ENCODE results near the gene ANAPC16.
A peak's percentile ranks its signal among the peaks of the same experiment; 100 is the strongest.
"Not testable (repeated sequence)": the region's sequence is repeated elsewhere in the genome, so short reads cannot be mapped to it uniquely, and the experiment has no call there.

Gene ANAPC16

DNA sequence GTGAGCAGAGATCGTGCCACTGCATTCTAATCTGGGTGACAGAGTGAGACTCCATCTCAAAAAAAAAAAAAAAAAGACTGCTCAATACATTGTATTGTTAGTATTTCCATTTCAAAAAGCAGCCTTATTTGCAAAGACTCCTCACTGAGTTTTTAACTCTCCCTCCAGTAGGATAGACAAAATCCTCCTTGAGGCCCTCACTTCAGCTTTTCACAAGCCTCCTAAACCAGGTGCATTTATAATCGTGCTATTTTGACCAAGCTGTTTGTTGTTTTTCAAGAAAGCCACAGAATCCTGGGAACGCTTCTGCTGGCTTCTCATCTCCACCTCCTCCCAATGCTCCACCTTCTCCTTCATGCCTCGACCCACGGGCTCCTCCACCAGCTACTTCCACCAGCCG is 51.6 kb downstream of the ANAPC16 start:
- H3K4me3 ChIP-seq (ENCODE audit: low read depth, low read length): no peak overlapping the region
- TF ChIP-seq, protein P1, sequence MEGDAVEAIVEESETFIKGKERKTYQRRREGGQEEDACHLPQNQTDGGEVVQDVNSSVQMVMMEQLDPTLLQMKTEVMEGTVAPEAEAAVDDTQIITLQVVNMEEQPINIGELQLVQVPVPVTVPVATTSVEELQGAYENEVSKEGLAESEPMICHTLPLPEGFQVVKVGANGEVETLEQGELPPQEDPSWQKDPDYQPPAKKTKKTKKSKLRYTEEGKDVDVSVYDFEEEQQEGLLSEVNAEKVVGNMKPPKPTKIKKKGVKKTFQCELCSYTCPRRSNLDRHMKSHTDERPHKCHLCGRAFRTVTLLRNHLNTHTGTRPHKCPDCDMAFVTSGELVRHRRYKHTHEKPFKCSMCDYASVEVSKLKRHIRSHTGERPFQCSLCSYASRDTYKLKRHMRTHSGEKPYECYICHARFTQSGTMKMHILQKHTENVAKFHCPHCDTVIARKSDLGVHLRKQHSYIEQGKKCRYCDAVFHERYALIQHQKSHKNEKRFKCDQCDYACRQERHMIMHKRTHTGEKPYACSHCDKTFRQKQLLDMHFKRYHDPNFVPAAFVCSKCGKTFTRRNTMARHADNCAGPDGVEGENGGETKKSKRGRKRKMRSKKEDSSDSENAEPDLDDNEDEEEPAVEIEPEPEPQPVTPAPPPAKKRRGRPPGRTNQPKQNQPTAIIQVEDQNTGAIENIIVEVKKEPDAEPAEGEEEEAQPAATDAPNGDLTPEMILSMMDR (IDR thresholded peaks at IDR 0.05; ENCODE audit: low read depth, low read length): no peak

DNA sequence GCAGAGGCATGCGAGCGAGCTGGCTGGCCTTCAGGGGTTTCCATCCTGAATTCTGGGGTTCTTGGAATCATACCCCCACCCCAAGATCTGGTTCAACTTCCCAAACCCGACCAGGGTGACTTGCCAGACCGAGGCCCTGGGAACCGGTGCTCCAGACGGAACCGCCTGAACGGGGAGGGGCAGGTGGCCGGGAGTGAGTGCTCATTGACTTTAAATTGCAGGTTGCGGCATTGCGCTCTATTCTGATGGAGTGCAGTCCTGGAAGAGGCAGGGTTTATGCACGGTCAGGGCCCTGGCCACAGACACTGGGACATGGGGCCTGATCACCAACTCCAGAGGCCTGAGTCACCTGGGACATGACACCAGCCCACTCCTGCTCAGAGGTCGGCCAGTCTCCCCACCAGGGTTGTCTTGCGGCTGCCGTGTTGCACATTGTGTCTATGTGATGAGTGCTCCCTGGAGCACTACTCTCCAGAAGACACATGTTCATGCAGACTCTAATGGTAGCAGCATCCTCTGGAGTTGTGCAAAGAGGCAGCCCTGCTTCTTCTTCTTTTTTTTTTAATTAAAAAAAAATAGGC is 52.1 kb downstream of the ANAPC16 start:
- no peak overlapping the region for H3K4me3 ChIP-seq (ENCODE audit: low read depth, low read length)
- TF ChIP-seq, protein P1 (IDR thresholded peaks at IDR 0.05; ENCODE audit: low read depth, low read length): no peak

DNA sequence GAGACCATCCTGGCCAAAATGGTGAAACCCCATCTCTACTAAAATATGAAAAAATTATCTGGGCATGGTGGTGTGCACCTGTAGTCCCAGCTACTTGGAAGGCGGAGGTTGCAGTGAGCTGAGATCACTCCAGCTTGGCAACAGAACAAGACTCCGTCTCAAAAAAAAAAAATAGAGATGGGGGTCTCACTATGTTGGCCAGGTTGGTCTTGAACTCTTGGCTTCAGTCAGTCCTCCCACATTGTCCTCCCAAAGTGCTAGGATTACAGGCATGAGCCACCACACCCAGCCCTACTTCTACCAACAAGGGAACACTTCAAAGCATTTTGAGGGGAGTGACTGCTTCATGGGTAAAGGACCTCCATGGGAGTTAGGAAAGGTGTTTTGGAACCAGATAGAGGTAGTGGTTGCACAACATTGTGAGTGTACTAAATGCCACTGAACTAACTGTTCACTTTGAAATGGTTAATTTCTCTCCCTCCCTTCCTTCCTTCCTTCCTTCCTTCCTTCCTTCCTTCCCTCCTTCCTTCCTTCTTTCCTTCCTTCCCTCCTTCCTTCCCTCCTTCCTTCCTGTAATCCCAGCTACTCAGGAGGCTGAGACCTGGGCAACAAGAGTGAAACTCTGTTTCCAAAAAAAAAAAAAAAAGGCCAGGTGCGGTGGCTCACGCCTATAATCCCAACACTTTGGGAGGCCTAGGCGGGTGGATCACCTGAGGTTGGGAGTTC is 52.8 kb downstream of the ANAPC16 start:
- H3K4me3 ChIP-seq (ENCODE audit: low read depth, low read length): not testable (repeated sequence)

DNA sequence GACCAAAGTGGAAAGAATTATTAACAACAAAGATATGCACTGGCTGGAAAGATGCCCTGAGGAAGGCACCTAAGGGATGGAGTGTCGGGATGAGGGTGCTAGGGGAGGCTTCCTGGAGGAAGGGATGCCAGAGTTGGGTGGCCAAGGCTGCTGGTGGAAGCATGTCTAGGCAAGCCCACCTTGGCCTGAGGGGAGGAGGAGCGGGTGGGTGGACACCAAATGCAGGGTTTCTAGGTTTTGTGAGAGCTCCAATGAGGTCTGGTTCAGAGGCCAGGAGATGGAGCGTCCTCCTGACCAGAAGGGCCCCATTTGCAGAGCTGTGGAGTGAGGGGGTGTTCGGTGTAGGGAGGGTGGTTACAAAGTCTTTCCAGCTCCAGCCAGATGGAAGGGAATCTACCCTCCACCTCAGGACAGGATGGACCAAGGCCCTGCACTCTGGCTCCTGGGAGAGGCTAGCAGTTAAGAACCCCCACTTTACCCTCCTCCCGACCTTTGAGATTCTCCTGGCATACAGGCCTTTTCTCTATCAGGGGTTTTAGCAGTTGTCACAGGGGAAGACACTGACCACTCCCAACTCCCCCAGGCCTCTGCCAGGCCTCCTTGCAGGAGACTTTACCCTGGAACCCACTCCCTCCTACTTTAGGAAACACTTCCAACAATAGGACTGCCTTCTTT is 54.9 kb downstream of the ANAPC16 start:
- TF ChIP-seq, protein P1 (IDR thresholded peaks at IDR 0.05; ENCODE audit: low read depth, low read length): no peak
- H3K4me3 ChIP-seq (ENCODE audit: low read depth, low read length): no peak overlapping the region

DNA sequence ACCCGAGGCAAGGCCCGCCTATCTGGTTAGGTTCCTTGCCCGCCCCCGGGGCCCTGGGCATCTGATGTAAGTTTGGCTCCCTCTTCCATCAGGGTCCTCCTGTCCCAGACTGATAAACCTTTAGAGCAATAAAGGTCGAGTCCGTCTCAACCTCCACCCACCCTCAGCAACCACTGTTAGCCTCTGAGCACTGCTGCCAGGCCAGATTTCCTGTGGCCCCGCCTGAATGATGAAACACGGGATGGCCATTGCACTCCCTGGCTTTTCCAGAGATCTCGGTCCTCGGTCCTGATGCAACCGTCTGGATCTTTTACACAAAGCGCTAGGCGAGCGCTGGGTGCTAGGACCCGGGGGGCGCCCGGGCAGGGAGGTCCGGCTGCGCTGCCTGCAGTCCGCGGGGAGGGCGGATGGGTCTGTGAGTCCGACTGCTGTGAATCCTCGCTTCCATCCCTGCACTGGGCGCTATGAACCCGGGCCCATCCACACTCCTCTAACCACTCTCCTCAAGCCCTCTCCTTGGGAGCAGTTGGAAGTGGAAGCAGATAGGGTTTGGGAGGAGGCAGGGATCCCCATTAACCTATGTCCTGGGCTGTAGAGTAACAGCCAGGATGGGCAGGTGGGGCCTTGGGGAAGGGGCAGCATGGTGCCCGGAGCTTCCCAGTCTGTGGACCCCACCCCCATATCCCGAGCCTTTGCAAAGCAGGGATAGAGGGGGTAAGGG is 57.0 kb downstream of the ANAPC16 start:
- TF ChIP-seq, protein P1 (IDR thresholded peaks at IDR 0.05; ENCODE audit: low read depth, low read length): no peak
- peak overlapping the region; percentile 79 for H3K4me3 ChIP-seq (ENCODE audit: low read depth, low read length)

DNA sequence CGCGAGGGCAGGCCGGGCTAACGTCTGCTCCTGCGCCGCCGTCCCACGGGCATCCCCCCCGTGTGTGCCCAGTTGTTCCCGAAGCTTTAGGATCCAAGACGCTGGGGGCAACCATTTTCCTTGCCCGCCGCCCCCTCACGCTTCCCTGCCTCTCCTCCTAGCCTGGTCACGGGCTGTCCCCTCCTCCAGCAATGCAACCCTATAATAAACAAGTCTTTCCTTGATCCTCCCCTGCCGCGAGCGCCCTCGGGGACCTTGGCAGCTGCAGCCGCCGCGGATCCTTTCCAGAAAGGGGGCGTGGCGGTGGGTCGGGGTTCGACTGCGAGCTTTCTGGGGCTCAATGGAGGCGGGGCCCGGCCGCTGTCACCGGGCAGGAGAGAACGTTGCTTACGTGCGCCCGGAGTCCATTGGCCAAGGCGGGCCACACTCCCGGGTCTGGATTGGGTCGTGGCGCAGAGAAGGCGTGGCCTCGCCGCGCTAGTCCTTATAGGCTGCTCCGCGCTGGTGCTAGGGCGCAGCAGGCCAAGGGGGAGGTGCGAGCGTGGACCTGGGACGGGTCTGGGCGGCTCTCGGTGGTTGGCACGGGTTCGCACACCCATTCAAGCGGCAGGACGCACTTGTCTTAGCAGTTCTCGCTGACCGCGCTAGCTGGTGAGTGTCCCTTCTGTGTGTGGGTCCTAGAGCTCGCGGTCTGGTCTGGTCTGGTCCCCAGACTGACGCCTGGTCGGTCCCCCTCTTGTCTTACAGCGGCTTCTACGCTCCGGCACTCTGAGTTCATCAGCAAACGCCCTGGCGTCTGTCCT is 57.8 kb downstream of the ANAPC16 start, which contains the start of gene DDIT4:
DDIT4 (plus strand) TSS at position 515 of the 803 bp plus-strand sequence. CDS start 293 bp downstream, outside the sequence.
- TF ChIP-seq, protein P1 (IDR thresholded peaks at IDR 0.05; ENCODE audit: low read depth, low read length): no peak
- H3K4me3 ChIP-seq (ENCODE audit: low read depth, low read length): peak within 1 kb of the TSS; percentile 87

DNA sequence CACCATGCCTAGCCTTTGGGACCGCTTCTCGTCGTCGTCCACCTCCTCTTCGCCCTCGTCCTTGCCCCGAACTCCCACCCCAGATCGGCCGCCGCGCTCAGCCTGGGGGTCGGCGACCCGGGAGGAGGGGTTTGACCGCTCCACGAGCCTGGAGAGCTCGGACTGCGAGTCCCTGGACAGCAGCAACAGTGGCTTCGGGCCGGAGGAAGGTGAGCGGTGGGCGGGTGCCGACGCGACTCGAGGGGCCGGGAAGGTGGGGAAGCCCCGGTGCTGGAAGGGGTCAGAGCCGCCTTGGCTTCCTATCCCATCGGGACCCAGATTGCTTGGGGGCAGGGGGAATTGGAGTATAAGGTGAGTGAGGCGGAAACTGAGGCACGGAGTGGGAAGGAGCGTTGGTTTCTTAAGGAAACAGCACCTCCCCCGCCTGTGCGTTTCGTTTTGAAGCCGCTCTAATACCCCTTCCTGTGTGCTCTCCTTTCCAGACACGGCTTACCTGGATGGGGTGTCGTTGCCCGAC is 58.5 kb downstream of the ANAPC16 start:
- H3K4me3 ChIP-seq (ENCODE audit: low read depth, low read length): peak overlapping the region; percentile 87
- TF ChIP-seq, protein P1 (IDR thresholded peaks at IDR 0.05; ENCODE audit: low read depth, low read length): no peak
